GM21381 (cell line): Measurements from ENCODE around the gene PCED1A.
A peak's percentile ranks its signal among the peaks of the same experiment; 100 is the strongest.

ENCODE experiments used
- ATAC-seq: cut with Tn5 transposase; IDR thresholded peaks from one replicate; pipeline ENCODE4 v1.9.1; 2021; ENCODE audit warnings: mild to moderate bottlenecking, moderate library complexity; ENCODE audit not compliant: unreplicated experiment

The PCED1A gene

DNA sequence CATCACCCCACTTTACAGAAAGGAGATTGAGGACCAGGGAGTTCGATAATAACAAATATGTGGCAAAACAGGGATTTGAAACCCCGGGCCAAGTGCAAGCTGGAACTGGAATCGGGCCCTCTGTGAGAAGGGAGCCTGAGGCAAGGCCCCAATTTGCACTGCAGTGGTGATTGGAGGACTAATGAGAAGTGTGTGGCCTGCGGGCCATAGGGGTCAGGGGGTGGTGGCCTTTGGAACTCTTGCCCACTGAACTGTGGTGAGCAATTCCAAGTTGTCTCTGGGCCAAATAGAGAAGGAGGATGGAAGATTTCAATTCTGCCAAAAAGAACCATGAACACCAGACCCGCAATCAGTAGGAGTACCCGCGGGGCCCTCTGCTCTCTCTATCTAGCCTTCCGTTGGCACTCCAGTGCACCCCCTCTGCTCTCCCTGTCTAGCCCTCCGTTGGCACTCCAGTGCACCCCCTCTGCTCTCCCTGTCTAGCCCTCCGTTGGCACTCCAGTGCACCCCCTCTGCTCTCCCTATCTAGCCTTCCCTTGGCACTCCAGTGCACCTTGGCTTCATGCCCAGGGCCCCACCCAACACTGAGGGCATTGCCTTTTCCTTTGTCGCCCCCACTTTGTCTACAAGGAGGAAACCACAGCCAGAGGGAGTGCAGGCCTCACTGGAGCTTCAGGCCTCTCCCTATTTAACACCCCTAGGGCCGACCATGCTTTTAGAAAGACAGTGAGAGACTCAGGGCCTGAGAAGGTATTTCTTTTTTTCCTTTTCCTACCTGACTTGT is 26.8 kb upstream of the PCED1A start:
- no peak for ATAC-seq

DNA sequence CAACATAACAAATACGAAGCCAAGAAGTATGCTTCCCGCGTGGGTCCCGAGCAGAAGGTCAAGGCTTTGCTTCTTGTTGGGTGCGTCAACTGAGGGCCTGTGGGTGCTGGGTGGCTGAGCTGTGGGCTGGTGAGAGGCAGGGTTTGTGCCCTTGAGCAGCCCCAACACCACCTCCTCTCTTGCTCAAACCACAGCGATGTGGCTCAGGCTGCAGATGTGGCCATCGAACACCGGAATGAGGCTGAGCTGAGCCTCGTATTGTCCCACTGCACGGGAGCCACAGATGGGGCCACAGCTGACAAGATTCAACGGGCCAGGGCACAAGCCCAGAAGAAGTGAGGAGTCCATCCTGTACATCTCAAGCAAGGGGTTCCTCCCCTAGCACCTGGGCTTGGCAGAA is 25.8 kb upstream of the PCED1A start:
- no peak for ATAC-seq

DNA sequence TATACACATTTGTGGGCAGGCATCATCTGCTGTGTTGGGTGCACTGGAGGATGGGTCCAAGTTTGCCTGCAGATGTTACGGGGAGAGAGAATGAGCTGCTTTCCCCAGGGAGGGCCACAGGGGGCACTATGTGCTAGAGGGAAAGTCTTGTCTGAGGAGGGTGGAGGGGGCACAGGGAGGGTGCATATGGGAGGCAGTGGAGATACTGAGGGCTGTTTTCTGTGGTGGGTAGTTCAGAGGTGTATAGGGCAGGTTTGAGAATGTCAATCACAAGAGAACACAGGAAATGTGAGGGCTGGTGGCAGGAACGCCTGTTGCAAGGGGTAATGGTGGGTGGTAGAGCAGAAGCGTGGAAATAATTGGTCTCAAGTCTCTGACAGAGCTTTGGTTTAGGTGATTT is 25.2 kb upstream of the PCED1A start:
- no peak for ATAC-seq

DNA sequence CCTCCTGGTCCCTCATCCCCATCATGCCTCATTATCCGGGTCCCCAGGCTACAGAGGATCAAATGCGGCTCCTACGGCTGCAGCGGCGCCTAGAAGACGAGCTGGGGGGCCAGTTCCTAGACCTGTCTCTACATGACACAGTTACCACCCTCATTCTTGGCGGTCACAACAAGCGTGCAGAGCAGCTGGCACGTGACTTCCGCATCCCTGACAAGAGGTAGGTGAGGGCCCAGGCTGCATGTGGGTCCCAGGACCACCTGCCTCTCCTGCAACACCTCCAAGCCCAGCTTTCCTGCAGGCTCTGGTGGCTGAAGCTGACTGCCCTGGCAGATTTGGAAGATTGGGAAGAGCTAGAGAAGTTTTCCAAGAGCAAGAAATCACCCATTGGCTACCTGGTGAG is 24.6 kb upstream of the PCED1A start:
- ATAC-seq: no peak

DNA sequence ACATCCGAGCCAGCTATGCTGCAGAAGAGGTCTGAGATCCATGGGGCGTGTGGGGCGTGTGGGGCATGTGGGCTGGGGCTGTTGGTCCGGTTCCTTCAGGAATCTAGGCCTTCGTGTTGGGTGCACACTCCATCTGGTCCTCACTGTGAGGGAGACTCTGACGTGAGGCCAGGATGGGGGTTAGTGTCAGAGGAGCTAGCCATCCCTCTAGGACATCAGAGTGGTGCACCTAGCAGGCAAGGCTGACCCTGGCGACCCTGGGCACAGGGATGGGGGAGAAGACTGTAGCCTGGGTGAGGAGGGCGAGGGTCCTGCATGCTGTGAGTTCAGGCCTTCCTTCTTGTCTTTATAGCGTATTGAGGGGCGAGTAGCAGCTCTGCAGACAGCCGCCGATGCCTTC is 24.2 kb upstream of the PCED1A start:
- ATAC-seq: no peak

DNA sequence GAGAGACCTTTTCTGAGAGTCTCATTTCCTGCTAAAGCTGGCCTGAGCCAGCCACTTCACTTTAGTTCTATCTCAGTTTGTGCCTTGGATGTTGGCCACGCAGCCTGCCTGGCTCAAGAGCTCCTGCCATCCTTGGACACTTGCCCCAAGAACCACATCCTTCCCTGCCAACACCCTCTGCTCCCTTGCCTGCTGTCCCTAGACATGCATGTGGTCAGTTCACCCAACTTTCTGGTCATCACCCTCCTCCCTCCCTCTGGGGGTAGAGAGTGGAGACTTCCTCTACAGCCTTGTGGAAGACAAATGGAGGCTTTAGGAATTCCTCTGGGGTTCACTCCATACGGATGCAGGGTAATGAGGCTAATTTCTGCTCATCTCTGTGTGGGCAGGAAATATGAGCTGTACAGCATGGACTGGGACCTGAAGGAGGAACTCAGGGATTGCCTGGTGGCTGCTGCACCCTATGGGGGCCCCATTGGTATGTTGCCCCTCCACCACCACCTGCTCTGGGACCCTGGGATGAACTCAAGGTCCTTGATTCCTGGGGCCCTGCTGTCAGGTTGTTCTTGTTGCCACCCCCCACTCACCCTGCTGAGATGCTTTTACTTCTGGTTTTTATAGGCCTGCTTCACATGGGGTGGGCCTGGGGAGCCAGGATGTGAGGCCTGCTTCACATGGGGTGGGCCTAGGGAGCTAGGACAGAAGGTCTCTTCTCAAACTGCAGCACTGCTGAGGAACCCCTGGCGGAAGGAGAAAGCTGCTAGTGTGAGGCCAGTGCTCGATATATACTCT is 19.1 kb upstream of the PCED1A start:
- no peak for ATAC-seq

DNA sequence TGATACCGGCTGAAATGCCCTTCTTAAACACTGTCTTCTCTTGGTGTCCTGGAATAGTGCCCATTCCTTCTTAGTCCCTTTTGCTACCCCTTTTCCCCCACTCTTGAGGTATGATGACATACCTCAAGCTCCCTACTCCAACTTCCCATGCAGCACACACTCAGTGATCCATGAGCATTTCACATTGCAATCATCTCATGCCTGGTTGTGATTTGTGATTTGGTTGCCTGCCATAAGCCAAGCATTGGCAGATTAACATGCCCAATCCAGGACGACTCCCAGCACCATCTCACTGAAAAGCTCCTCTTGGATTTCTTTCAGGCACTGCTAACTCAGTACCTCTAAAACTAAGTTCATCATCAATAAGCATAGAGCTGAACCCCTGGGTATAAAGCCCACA is 18.1 kb upstream of the PCED1A start:
- no peak for ATAC-seq

DNA sequence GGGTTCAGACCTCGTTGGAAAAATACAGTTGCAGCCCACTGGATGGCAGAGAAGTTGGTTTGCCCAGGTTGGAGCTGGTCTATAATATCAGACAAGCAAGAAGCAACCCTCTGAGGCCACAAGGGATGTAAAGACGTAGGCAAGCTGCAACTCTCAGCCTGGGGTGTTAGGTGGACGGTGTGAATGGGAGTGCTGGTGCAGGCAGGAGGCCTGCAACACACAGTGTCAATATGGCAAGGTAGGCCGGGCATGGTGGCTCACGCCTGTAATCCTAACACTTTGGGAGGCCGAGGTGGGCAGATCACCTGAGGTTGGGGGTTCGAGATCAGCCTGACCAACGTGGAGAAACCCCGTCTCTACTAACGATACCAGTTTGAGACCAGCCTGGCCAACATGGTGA is 10.6 kb upstream of the PCED1A start:
- no peak for ATAC-seq

DNA sequence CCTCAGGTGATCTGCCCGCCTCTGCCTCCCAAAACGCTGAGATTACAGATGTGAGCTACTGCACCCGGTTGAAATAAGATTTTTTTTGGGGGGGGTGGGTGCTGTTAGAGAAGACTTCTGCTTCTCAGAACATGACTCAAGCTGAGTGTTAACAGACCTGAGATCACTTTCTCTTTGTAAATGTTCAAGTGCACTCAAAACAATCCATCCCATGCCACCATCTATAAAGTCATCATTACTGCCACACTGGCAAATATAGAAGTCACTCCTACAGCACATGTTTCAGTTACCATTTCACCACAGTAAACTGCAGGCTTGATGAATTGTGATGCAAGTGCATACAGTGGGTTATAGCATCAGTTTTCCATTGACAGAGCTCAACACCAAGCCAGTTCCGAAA is 9.1 kb upstream of the PCED1A start:
- ATAC-seq: no peak

DNA sequence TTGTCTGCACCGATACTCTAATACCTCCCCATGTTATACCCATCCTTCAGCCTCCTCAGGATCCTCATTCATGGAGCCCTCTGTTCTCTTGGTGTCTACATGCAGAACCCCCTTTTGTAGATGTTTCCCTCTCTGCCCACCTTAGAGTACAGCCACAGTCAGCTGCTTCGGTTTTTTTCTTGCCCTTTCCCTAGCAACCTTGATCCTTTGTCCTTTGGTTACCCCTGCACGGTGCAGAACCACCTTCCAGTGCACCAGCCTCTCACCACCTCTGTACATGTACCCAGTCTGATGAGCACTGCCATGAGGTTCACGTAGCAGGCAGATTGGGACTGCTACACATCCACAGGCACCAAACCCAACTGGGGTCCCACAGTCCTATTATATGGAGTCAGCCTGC is 7.3 kb upstream of the PCED1A start:
- no peak for ATAC-seq

DNA sequence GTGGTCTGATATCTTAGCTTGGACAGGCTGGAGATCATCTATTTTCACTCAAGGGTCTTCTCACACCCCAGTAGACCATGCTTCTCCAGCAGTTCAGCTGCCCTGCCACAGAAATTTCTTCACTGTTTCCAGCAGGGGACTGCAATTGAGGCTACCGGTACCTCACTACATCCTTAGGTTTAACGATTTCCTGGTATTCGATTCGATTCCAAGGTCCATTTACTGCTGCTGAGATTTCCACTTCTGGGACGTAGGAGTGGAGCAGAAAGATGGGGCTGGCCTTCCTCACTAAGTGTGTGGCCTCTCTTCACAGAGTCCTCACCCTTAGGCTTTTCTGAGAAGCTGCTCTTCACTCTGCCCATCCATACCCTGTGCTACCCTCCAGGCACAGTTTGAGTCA is 6.2 kb upstream of the PCED1A start:
- ATAC-seq: no peak

DNA sequence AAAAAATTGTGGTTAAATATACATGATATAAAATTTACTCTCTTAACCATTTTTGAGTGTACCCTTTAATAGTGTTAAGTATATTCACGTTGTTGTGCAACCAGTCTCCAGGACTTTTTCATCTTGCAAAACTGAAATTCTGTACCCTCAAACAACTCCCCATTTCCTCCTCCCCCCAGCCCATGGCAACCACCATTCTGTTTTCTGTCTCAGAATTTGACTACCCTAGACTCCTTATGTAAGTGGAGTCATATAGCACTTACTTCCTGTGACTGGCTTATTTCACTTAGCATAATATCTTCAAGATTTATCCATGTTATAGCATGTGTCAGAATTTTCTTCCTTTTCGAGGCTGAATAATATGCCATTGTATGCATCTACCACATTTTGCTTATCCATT is 5.2 kb upstream of the PCED1A start:
- ATAC-seq: no peak

DNA sequence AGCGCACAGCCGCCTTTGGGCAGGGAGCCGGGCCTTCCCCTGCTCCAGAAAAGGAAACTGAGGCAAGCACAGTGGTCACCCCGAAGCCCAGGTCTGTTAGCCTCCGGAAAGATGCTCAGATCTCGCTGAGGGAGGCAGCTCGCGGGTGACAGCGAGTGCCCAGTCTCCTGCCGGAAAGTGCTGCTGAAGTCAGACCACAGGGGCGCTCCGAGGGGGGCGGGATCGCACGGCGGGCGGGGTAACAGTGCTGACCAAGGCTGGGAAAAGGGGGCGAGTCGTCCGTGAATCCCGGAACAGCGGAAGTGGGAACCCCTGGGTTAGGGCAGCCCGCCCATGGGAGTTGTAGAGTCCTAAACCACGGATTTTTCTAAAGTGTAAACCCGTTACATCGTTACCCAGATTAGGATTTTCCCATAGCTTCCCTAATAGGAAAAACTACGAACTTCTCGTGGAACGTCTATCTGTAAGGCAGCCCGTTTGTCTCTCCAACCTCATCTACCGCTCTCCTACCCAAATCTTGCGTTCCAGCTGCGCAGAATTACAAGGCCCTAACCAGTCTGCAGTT is 594 bp upstream of the PCED1A start:
- peak; percentile 35 for ATAC-seq

DNA sequence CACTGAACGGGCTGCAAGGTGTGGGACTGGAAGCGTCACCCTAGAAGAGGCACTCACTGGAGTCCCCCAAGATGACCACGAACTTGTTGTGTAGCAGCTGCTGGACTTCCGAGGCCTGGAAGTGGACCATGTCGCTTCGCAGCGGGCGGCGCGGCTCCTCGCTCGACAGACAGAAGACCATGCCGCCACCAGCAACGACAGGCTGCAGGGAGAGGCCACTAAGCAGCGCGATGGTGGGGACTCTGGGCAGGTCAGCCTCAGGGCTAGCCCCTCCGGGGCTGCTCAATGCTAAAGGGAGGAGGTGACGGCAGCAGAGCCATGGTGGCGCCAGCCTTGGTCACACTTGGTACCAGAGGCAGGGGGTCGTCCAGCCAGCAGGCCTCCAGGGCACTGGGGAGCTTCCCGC is 720 bp downstream of the PCED1A start:
- ATAC-seq: no peak

DNA sequence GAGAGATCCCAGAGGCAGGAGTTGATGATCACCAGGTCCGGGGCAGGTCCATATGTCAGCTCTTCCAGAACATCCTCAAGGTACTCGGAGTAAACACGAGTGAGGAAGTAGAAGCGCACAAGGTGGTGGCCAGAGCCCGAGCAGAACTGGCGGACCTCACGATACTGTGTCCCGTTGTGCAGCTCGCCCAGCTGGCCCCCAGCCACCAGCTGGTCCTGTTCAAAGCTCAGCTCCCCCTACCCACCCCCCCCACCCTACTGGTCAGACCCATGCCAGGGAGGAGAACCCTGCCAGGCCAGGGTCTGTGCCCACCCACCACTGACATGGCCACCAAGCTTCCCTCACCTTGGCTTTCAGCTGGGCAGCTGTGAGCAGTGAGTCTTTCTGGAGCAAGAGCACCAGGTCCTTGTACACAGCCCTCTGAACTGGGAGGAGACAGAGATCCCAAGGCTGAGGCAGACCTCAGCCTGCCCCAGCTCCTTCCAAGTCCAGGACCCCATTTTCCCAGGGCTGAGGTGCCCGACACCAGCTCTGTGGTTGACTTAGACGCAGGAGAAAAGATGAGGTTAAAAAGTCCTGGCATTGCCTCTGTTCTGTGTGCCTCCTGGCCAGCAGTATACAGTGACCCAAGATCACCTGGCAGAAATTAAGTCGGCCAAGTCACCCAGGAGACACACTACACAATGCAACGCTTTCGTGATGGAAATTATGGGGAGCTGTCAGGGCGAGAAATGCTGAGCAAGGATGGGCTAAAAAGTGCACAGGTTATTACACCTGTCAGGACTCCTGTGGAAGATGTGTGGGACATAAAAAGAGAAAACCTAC is 1.4 kb downstream of the PCED1A start:
- ATAC-seq: no peak

DNA sequence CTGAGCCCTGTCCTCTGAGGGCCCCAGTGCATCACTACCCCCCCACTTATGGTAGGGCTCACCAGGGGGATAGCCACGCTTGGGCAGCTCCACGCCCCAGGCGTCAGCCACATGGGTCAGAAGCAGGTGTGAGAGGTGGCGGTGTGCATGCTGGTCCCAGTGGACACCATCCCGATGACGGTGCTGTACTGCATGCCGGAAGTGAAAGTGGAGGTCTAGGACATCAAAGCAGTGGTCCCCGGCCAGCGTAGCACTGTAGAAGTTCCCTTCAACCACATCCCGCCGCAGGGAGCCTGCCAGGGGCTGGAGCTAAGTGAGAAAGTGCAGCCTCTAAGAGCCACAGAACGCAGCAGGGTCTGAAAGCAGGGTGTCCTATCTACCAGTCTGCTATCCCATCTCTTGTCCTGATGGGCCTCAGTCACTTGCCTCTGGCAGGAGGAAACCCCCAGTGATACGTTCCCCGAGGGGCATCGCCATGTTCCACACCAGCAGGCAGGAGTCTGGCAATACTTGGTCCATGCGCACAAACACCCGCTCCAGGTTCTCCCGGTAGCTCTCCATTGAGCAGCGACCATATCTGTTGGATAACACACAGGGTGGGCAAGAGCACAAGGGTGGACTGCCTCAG is 2.2 kb downstream of the PCED1A start:
- ATAC-seq: no peak

DNA sequence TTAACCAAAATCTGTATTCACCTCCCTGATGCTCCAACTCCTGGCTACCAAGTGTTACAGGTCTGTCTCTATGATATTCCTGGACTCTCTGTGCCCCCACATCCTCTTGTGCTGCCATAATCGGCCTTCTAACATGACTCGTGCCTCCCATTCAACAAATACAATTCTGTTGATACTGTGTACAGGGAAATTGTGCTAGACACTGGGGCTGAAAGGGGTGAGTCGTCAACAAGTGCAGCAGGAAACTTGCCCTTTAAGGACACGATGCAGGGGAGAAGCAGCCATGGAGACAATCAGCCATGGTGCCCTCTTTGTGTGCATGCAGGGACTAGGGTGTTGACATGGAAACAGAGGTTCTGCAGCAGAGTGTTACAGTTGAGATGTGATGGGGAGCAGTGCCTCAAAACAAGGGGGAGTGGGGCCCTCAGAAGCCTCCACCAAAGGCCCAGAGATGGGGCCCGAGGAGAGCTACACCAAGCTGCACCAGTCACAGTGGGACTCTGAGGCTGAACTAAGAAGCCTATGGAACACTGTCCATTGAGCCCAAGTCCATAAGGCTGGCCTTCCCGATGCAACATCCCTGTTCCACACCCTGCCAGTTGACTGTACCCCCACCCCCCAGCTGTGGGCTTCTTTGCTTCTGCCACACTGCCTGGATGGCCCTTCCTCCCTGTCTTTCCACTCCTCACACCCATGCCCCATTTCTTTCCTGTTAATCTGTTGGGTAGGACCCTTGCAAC is 3.1 kb downstream of the PCED1A start:
- ATAC-seq: no peak

DNA sequence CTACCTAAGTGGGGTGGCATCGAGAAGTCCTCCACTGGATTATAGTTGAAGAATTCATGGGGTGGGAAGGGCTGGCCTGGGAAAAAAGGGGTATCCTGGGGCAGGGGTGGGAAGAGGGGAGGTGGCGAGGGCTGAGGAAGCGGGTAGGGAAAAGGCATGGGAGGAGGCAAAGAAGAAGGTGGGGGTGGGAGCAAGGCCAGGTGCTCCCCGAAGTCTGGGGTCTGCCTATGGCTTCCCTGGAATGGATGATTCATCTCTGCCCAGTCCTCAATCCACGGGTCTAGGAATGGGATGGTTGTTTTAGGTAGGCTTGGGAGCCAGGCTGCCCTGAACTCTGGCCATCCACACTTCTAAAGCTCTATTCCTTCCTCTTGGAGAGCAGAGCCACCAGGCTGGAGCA is 4.4 kb downstream of the PCED1A start:
- no peak for ATAC-seq

DNA sequence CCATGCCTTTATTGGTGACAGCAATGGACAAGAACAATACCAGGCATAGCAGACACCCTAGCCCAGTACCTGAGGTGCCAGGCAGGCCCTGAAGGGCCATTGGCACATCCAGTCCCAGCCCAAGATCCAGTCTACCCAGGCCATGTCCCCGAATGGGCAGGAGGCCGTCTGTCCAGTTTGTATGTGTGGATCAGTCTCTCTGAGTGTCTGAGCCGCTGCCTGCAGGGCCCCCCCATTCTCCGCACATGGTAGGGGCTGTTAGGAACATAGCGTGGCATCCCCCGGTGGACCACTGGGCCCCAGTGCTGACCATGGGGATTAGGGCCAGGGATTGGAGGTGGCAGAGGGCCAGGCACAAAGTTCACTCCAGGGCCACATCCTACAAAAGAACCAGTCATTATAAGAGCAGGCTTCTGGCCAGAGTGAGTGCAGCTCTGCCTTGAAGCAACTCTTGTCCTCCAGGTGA is 5.1 kb downstream of the PCED1A start:
- no peak for ATAC-seq
